SU-DHL-6 (cell line): ENCODE results near the gene M6PR.

ENCODE experiments used
- H2AFZ ChIP-seq: fragments of 200-600 bp; sonication (generic); 2 replicates; pipeline ENCODE4 v1.6.1; 2014; ENCODE audit warnings: low read depth, mild to moderate bottlenecking, moderate library complexity, mixed read lengths, antibody characterized with exemption, low read length; ENCODE audit not compliant: severe bottlenecking
- H3F3A ChIP-seq: fragments of 200-600 bp; shearing (Covaris generic); 2 replicates; pipeline ENCODE4 v1.6.0; 2016; ENCODE audit warnings: antibody characterized with exemption, mild to moderate bottlenecking; ENCODE audit not compliant: insufficient read depth
- H3K27ac ChIP-seq: fragments of 200-600 bp; sonication (generic); 2 replicates; pipeline ENCODE4 v1.5.1; 2016; ENCODE audit warnings: low read depth, mild to moderate bottlenecking, low read length, moderate library complexity, mixed read lengths
- H3K27me3 ChIP-seq: fragments of 200-600 bp; sonication (generic), shearing (Covaris generic); 2 replicates; pipeline ENCODE4 v1.6.0; 2014; ENCODE audit warnings: mild to moderate bottlenecking, low read length
- H3K36me3 ChIP-seq: fragments of 200-600 bp; sonication (generic); 2 replicates; pipeline ENCODE4 v1.6.1; 2014; ENCODE audit warnings: mild to moderate bottlenecking, low read length, mixed read lengths
- H3K4me2 ChIP-seq: fragments of 300-600, 200-600 bp; shearing (Covaris generic), sonication (generic); 2 replicates; pipeline ENCODE4 v1.6.0; 2014; ENCODE audit warnings: low read length, low read depth, mild to moderate bottlenecking; ENCODE audit not compliant: poor library complexity, severe bottlenecking
- H3K4me3 ChIP-seq: fragments of 200-600 bp; sonication (generic); 2 replicates; pipeline ENCODE4 v1.5.1; 2014; ENCODE audit warnings: antibody characterized with exemption, low read length, mild to moderate bottlenecking, mixed read lengths; ENCODE audit not compliant: insufficient read depth, poor library complexity, severe bottlenecking
- H3K79me2 ChIP-seq: fragments of 200-600 bp; sonication (generic); 2 replicates; pipeline ENCODE4 v1.6.1; 2014; ENCODE audit warnings: mild to moderate bottlenecking, low read length, moderate library complexity; ENCODE audit not compliant: insufficient read depth
- H3K9ac ChIP-seq: fragments of 200-600 bp; sonication (generic); 2 replicates; pipeline ENCODE4 v1.7.0; 2014; ENCODE audit warnings: mild to moderate bottlenecking, low read length
- H3K9me2 ChIP-seq: fragments of 200-600 bp; sonication (generic); replicated peaks from 2 replicates; pipeline ENCODE4 v1.6.1; 2014; ENCODE audit warnings: low read length; ENCODE audit not compliant: insufficient read depth
- H3K9me3 ChIP-seq: fragments of 200-600 bp; sonication (generic); 2 replicates; pipeline ENCODE4 v1.6.1; 2014; ENCODE audit warnings: low read length, mixed read lengths; ENCODE audit not compliant: insufficient read depth
- H4K20me1 ChIP-seq: fragments of 200-600 bp; sonication (generic); 2 replicates; pipeline ENCODE4 v1.6.1; 2014; ENCODE audit warnings: low read depth, mild to moderate bottlenecking, antibody characterized with exemption, low read length, moderate library complexity, mixed read lengths
- CTCF ChIP-seq: fragments of 200-600 bp; sonication (generic); IDR thresholded peaks from one replicate; pipeline ENCODE4 v1.5.1; 2017; ENCODE audit warnings: antibody characterized with exemption, mild to moderate bottlenecking, low read length, moderate library complexity; ENCODE audit not compliant: insufficient read depth, poor library complexity, severe bottlenecking
- EZH2phosphoT487 ChIP-seq: fragments of 200-600 bp; sonication (generic), shearing (Covaris generic); conservative IDR thresholded peaks from 2 replicates; pipeline ENCODE4 v1.6.1; 2018; ENCODE audit warnings: mild to moderate bottlenecking, antibody characterized with exemption, low read length, moderate library complexity, mixed read lengths

M6PR gene

DNA sequence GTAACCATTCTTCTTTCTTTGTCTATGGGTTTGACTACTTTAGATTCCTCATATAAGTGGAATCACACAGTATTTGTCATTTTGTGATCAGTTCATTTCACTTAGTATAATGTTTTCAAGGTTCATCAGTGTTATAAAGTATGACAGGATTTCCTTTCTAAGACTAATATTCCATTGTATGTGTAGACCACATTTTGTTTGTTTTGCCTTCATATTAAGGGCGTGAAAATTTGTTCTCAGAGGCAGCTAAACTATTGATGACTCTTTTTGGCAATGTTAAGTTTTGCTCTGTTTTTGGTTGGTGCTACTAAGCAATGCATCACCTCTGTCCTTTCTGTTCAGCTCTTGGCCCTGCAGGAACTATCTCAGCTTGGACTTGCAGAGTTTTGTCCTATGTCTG lies 38.2 kb upstream of the M6PR start:
- Histone ChIP-seq H3K36me3 (no peaks in the 10 kb centered on the region), H3K9me2 (no peaks in the 10 kb centered on the region), H3K27ac (no peak overlapping the region), H3K4me2 (no peak overlapping the region), H3K9me3 (no peaks in the 10 kb centered on the region), H3K79me2 (no peaks in the 10 kb centered on the region), H4K20me1 (no peaks in the 10 kb centered on the region), H2AFZ (no peak overlapping the region), H3K27me3 (no peaks in the 10 kb centered on the region), H3K4me3 (no peak overlapping the region), H3F3A (no peaks in the 10 kb centered on the region), H3K9ac (no peak overlapping the region)
- TF ChIP-seq CTCF (no peak), EZH2phosphoT487 (no peak)

DNA sequence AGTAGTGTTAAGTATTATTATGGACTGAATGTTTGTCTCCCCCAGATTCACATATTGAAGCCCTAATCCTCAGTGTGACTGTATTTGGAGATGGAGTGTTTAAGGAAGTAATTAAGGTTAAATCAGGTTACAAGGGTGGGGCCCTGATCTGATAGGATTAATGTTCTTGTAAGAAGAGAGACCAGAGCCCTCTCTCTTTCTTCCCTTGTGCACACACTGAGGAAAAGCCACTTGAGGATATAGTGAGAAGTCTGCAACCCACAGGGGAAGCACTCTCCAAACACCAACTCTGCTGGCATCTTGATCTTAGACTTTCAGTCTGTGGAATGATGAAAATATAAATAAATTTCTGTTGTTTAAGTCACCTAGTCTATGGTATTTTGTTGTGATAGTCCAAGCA lies 37.7 kb upstream of the M6PR start:
- H4K20me1 ChIP-seq, result no peaks in the 10 kb centered on the region
- TF ChIP-seq EZH2phosphoT487, result no peak
- no peak overlapping the region for H3K4me3 ChIP-seq
- no peaks in the 10 kb centered on the region for H3K79me2 ChIP-seq
- H3K27me3 ChIP-seq, result no peaks in the 10 kb centered on the region
- no peak overlapping the region for H2AFZ ChIP-seq
- H3F3A ChIP-seq, result no peaks in the 10 kb centered on the region
- H3K9me2 ChIP-seq, result no peaks in the 10 kb centered on the region
- no peak overlapping the region for H3K4me2 ChIP-seq
- no peaks in the 10 kb centered on the region for H3K9me3 ChIP-seq
- H3K27ac ChIP-seq, result no peak overlapping the region
- no peak overlapping the region for H3K9ac ChIP-seq
- H3K36me3 ChIP-seq, result no peaks in the 10 kb centered on the region

- Histone ChIP-seq H4K20me1 (no peaks in the 10 kb centered on the region), H3K9me3 (no peaks in the 10 kb centered on the region), H3K9ac (no peak overlapping the region), H3K36me3 (no peaks in the 10 kb centered on the region), H3K79me2 (no peaks in the 10 kb centered on the region), H3K9me2 (no peaks in the 10 kb centered on the region), H3F3A (no peaks in the 10 kb centered on the region), H3K4me2 (no peak overlapping the region), H3K4me3 (no peak overlapping the region), H2AFZ (no peak overlapping the region), H3K27ac (no peak overlapping the region), H3K27me3 (no peaks in the 10 kb centered on the region)
- TF ChIP-seq EZH2phosphoT487, result no peak
- no peak for TF ChIP-seq CTCF
Observed at GRCh38 chr12:8985213-8985754, 35.8 kb upstream of the M6PR start.

GRCh38 chr12:8980137-8980536 lies 30.7 kb upstream of the M6PR start:
- no peak overlapping the region for H2AFZ ChIP-seq
- H3K79me2 ChIP-seq, result no peaks in the 10 kb centered on the region
- no peaks in the 10 kb centered on the region for H3K27me3 ChIP-seq
- H3F3A ChIP-seq, result no peaks in the 10 kb centered on the region
- H3K4me2 ChIP-seq, result no peak overlapping the region
- no peak overlapping the region for H3K27ac ChIP-seq
- no peak overlapping the region for H3K9ac ChIP-seq
- no peak overlapping the region for H3K4me3 ChIP-seq
- H4K20me1 ChIP-seq, result no peaks in the 10 kb centered on the region
- H3K36me3 ChIP-seq, result no peaks in the 10 kb centered on the region
- no peaks in the 10 kb centered on the region for H3K9me2 ChIP-seq
- H3K9me3 ChIP-seq, result no peaks in the 10 kb centered on the region
- TF ChIP-seq CTCF (no peak), EZH2phosphoT487 (no peak)
